HepG2 (cell line): ENCODE measurements around the gene SMIM24. TPM values are rescaled to one million over a fixed set of nuclear protein-coding genes. Genes with fewer than 3 reads are reported as not detected.

Experiments used
- ATF7-NPFF ChIP-seq: sonication (generic); formaldehyde crosslinking; IDR thresholded peaks from 2 replicates; pipeline ENCODE4 v1.8.1; 2023; ENCODE audit warnings: mild to moderate bottlenecking, low read depth, missing genetic modification reagents, moderate library complexity
- GPBP1L1 ChIP-seq: sonication (generic); formaldehyde crosslinking; IDR thresholded peaks from 2 replicates; pipeline ENCODE4 v1.5.0; 2020; ENCODE audit warnings: mild to moderate bottlenecking, missing genetic modification reagents
- NFATC3 ChIP-seq: sonication (generic); formaldehyde crosslinking; IDR thresholded peaks from 2 replicates; pipeline ENCODE4 v1.5.1; 2020; ENCODE audit warnings: mild to moderate bottlenecking, missing genetic modification reagents
- NPAS2 ChIP-seq: sonication (generic); formaldehyde crosslinking; IDR thresholded peaks from 2 replicates; pipeline ENCODE4 v1.8.0; 2022; ENCODE audit warnings: mild to moderate bottlenecking, missing genetic modification reagents, borderline replicate concordance
- PTBP1 ChIP-seq: fragments of 200-400 bp; formaldehyde crosslinking; IDR thresholded peaks from 2 replicates; pipeline ENCODE4 v1.6.1; 2018; ENCODE audit warnings: low read length, low read depth; ENCODE audit not compliant: poor library complexity, severe bottlenecking
- SETDB1 ChIP-seq: sonication (generic); formaldehyde crosslinking; IDR thresholded peaks from 2 replicates; pipeline ENCODE4 v1.5.1; 2020; ENCODE audit warnings: missing genetic modification reagents, mild to moderate bottlenecking, borderline replicate concordance
- SMARCE1 ChIP-seq: fragments of 450-650 bp; IDR thresholded peaks from 2 replicates; pipeline ENCODE4 v1.6.1; 2017; ENCODE audit warnings: borderline replicate concordance
- SOX5 ChIP-seq: IDR thresholded peaks from 2 replicates; pipeline ENCODE4 v1.6.1; 2016; ENCODE audit warnings: borderline replicate concordance
- ZBTB3 ChIP-seq: sonication (generic); formaldehyde crosslinking; IDR thresholded peaks from 2 replicates; pipeline ENCODE4 v1.4.0; 2020; ENCODE audit warnings: low read depth, mild to moderate bottlenecking, moderate library complexity, missing genetic modification reagents, borderline replicate concordance
- ZBTB33 ChIP-seq: sonication (generic); formaldehyde crosslinking; IDR thresholded peaks from 2 replicates; pipeline ENCODE4 v1.4.0; 2020; ENCODE audit warnings: missing genetic modification reagents
- ZNF33A ChIP-seq: sonication (generic); formaldehyde crosslinking; IDR thresholded peaks from 2 replicates; pipeline ENCODE4 v1.5.1; 2020; ENCODE audit warnings: missing genetic modification reagents, mild to moderate bottlenecking, moderate library complexity, borderline replicate concordance
- ZNF607 ChIP-seq: sonication (generic); formaldehyde crosslinking; IDR thresholded peaks from 2 replicates; pipeline ENCODE4 v1.5.1; 2020; ENCODE audit warnings: missing genetic modification reagents, mild to moderate bottlenecking, borderline replicate concordance
- ZNF878 ChIP-seq: sonication (generic); formaldehyde crosslinking; IDR thresholded peaks from 2 replicates; pipeline ENCODE4 v1.8.1; 2023; ENCODE audit warnings: mild to moderate bottlenecking, missing genetic modification reagents, moderate library complexity
- ZSCAN25 ChIP-seq: sonication (generic); formaldehyde crosslinking; IDR thresholded peaks from 2 replicates; pipeline ENCODE4 v1.8.0; 2022; ENCODE audit warnings: mild to moderate bottlenecking, missing genetic modification reagents
- polyA plus RNA-seq, 8 experiments: library from polyadenylated mRNA; depleted of rRNA in 3 of 8; stranded (reverse) in 7 of 8; unstranded in 1 of 8; fragments of >200 nt; fragmentation: Illumina TruSeq in 4 of 8; extraction: Trizol in 4 of 8; gene quantifications; 2 replicates each; pipeline versions ENCODE4 v1.2.1 to v1.2.3, GENCODE V29; 2011 to 2016; ENCODE audit warnings: low read depth in 4 of 8, missing spikeins in 1 of 8, mixed read lengths in 1 of 8; ENCODE audit not compliant: insufficient read depth in 1 of 8
- total RNA-seq, 5 experiments: library from RNA; depleted of rRNA; stranded (reverse); fragments of >200 nt; fragmentation: Illumina TruSeq; extraction: Trizol; gene quantifications; 2 replicates each; pipeline ENCODE4 v1.2.3, GENCODE V29; 2016; ENCODE audit warnings: low read depth in 1 of 5
- TF ChIP-seq, protein P1 (sequence below): sonication (generic); formaldehyde crosslinking; IDR thresholded peaks from 2 replicates; pipeline ENCODE4 v1.4.0; 2020; ENCODE audit warnings: missing genetic modification reagents, mild to moderate bottlenecking, borderline replicate concordance
- TF ChIP-seq, protein P2 (sequence below): sonication (generic); formaldehyde crosslinking; IDR thresholded peaks from 2 replicates; pipeline ENCODE4 v1.5.0; 2020; ENCODE audit warnings: mild to moderate bottlenecking, missing genetic modification reagents
- TF ChIP-seq, protein P3 (sequence below): sonication (generic); formaldehyde crosslinking; IDR thresholded peaks from 2 replicates; pipeline ENCODE4 v1.4.0; 2020; ENCODE audit warnings: missing genetic modification reagents

The SMIM24 gene
- total and polyA plus RNA-seq, 2 of the 13 experiments (the other 11 are each of a cell fraction or from before 2014, with no cell fraction given): 11.2 to 70.6 TPM

DNA sequence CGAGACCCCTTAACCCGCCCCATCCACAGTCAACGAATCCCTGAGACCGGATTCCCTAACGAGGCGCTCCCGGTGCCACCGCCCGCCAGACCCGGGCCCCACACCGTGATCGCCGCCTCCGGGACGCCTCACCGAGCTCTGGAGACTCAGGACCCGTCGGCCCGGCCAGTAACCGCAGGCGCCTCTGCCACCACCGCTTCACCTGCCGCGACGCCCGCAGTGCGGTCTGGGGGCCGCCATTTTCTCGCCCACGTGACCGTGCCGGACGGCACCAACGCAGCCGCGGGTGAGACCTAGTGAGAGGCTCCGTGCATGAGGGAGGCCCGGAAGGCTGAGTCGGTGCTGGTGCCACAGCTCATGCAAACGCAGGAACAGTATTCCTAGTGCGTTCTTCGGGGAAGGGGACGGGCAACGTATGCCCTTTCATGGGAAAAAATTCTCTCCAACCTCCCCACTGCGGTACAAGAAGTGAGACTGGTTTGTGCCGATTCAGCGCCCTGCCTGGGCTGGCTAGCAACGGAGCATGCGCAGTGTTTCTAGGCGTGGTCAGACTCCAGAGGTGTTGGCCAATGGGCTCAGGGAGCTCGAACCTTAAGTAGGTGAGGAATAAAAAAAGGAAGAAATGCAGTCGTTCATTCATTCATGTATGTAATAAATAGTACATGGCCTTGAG lies 20.2 kb upstream of the SMIM24 start, which contains the start of gene DOHH (continued):
- TF ChIP-seq, protein P1, sequence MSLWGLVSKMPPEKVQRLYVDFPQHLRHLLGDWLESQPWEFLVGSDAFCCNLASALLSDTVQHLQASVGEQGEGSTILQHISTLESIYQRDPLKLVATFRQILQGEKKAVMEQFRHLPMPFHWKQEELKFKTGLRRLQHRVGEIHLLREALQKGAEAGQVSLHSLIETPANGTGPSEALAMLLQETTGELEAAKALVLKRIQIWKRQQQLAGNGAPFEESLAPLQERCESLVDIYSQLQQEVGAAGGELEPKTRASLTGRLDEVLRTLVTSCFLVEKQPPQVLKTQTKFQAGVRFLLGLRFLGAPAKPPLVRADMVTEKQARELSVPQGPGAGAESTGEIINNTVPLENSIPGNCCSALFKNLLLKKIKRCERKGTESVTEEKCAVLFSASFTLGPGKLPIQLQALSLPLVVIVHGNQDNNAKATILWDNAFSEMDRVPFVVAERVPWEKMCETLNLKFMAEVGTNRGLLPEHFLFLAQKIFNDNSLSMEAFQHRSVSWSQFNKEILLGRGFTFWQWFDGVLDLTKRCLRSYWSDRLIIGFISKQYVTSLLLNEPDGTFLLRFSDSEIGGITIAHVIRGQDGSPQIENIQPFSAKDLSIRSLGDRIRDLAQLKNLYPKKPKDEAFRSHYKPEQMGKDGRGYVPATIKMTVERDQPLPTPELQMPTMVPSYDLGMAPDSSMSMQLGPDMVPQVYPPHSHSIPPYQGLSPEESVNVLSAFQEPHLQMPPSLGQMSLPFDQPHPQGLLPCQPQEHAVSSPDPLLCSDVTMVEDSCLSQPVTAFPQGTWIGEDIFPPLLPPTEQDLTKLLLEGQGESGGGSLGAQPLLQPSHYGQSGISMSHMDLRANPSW (CRISPR knock-in tag): no peak; the same call in 1 of the 2 replicates
- TF ChIP-seq NPAS2 (CRISPR knock-in tag) (no peak), ZSCAN25 (CRISPR knock-in tag) (peak; percentile 67), GPBP1L1 (no peak), PTBP1 (peak; percentile 19), ZNF607 (CRISPR knock-in tag) (0 out of 2 replicates have a peak, but pooled peaks have one; percentile 41), ZNF33A (CRISPR knock-in tag) (no peak), SOX5 (CRISPR knock-in tag) (peak; percentile 28; the same call in 1 of the 2 replicates), ZBTB3 (CRISPR knock-in tag) (no peak), ATF7-NPFF (CRISPR knock-in tag) (peak; percentile 78; the same call in 1 of the 2 replicates), ZNF878 (peak; percentile 65; the same call in 1 of the 2 replicates), SMARCE1 (no peak), ZBTB33 (0 out of 2 replicates have a peak, but pooled peaks have one; percentile 34), SETDB1 (CRISPR knock-in tag) (no peak), NFATC3 (CRISPR knock-in tag) (peak; percentile 87; the same call in 1 of the 2 replicates)
- TF ChIP-seq, protein P2, sequence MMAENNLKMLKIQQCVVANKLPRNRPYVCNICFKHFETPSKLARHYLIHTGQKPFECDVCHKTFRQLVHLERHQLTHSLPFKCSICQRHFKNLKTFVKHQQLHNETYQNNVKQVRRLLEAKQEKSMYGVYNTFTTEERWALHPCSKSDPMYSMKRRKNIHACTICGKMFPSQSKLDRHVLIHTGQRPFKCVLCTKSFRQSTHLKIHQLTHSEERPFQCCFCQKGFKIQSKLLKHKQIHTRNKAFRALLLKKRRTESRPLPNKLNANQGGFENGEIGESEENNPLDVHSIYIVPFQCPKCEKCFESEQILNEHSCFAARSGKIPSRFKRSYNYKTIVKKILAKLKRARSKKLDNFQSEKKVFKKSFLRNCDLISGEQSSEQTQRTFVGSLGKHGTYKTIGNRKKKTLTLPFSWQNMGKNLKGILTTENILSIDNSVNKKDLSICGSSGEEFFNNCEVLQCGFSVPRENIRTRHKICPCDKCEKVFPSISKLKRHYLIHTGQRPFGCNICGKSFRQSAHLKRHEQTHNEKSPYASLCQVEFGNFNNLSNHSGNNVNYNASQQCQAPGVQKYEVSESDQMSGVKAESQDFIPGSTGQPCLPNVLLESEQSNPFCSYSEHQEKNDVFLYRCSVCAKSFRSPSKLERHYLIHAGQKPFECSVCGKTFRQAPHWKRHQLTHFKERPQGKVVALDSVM (CRISPR knock-in tag): 0 out of 2 replicates have a peak, but pooled peaks have one; percentile 57
- TF ChIP-seq, protein P3, sequence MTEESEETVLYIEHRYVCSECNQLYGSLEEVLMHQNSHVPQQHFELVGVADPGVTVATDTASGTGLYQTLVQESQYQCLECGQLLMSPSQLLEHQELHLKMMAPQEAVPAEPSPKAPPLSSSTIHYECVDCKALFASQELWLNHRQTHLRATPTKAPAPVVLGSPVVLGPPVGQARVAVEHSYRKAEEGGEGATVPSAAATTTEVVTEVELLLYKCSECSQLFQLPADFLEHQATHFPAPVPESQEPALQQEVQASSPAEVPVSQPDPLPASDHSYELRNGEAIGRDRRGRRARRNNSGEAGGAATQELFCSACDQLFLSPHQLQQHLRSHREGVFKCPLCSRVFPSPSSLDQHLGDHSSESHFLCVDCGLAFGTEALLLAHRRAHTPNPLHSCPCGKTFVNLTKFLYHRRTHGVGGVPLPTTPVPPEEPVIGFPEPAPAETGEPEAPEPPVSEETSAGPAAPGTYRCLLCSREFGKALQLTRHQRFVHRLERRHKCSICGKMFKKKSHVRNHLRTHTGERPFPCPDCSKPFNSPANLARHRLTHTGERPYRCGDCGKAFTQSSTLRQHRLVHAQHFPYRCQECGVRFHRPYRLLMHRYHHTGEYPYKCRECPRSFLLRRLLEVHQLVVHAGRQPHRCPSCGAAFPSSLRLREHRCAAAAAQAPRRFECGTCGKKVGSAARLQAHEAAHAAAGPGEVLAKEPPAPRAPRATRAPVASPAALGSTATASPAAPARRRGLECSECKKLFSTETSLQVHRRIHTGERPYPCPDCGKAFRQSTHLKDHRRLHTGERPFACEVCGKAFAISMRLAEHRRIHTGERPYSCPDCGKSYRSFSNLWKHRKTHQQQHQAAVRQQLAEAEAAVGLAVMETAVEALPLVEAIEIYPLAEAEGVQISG (CRISPR knock-in tag): peak; percentile 72
